Keratinocyte (primary cell): ENCODE results near the gene CRLF1. TPM values are rescaled to one million over a fixed set of nuclear protein-coding genes. Genes with fewer than 3 reads are reported as not detected.

Experiments used
- DNase-seq: peaks from one replicate; pipeline ENCODE4 v3.0.0-alpha.2; 2011; ENCODE audit warnings: low read depth, missing footprints, low spot score
- FAIRE-seq: peaks from 2 replicates; lab custom pipeline; 2011; peaks lifted over from hg19 to GRCh38; lab: Jason Lieb, UNC
- H2AFZ ChIP-seq: 2 replicates; pipeline ENCODE4 v1.6.0; 2012; ENCODE audit warnings: low read length, control low read depth, inconsistent platforms; ENCODE audit not compliant: control insufficient read depth
- H3K27ac ChIP-seq: 2 replicates; pipeline ENCODE4 v1.5.1; 2011; ENCODE audit warnings: low read length; ENCODE audit not compliant: control insufficient read depth, insufficient read depth
- H3K27me3 ChIP-seq: 3 replicates; pipeline ENCODE4 v1.6.0; 2011; ENCODE audit warnings: low read length; ENCODE audit not compliant: control insufficient read depth, insufficient read depth; ENCODE audit errors: extremely low read depth
- H3K36me3 ChIP-seq, 2 experiments: 2 replicates in 1 of 2; 3 replicates in 1 of 2; pipeline ENCODE4 v1.5.1; 2011; ENCODE audit warnings: low read length in 2 of 2, mild to moderate bottlenecking in 1 of 2; ENCODE audit not compliant: control insufficient read depth in 2 of 2, insufficient read depth in 2 of 2; ENCODE audit errors: extremely low read depth in 1 of 2
- H3K4me1 ChIP-seq: 3 replicates; pipeline ENCODE4 v1.5.1; 2011; ENCODE audit warnings: low read length; ENCODE audit not compliant: control insufficient read depth, insufficient read depth; ENCODE audit errors: extremely low read depth
- H3K4me2 ChIP-seq: 3 replicates; pipeline ENCODE4 v1.6.0; 2011; ENCODE audit warnings: low read depth, low read length; ENCODE audit not compliant: control insufficient read depth, insufficient read depth; ENCODE audit errors: extremely low read depth
- H3K4me3 ChIP-seq, 3 experiments: fragments of 200-600 bp in 1 of 3; sonication (generic) in 1 of 3; 2 replicates in 2 of 3; 3 replicates in 1 of 3; pipeline ENCODE4 v1.5.1; 2011 to 2016; ENCODE audit warnings: low read length in 3 of 3, mild to moderate bottlenecking in 3 of 3, control low read depth in 2 of 3, inconsistent platforms in 1 of 3, low read depth in 1 of 3, mixed read lengths in 1 of 3, mixed run types in 1 of 3, moderate library complexity in 1 of 3; ENCODE audit not compliant: control insufficient read depth in 2 of 3, insufficient read depth in 2 of 3; ENCODE audit errors: extremely low read depth in 1 of 3
- H3K79me2 ChIP-seq: 2 replicates; pipeline ENCODE4 v1.6.0; 2012; ENCODE audit warnings: low read length; ENCODE audit not compliant: control insufficient read depth, insufficient read depth
- H3K9ac ChIP-seq: 3 replicates; pipeline ENCODE4 v1.6.0; 2011; ENCODE audit warnings: low read length; ENCODE audit not compliant: control insufficient read depth, insufficient read depth; ENCODE audit errors: extremely low read depth
- H3K9me1 ChIP-seq: 3 replicates; pipeline ENCODE4 v1.6.0; 2011; ENCODE audit warnings: low read length; ENCODE audit not compliant: control insufficient read depth, insufficient read depth; ENCODE audit errors: extremely low read depth
- H3K9me3 ChIP-seq: 2 replicates; pipeline ENCODE4 v1.5.1; 2012; ENCODE audit warnings: low read depth, low read length; ENCODE audit not compliant: control insufficient read depth
- H4K20me1 ChIP-seq: 3 replicates; pipeline ENCODE4 v1.6.0; 2011; ENCODE audit warnings: low read length; ENCODE audit not compliant: control insufficient read depth, insufficient read depth; ENCODE audit errors: extremely low read depth
- CTCF ChIP-seq, 3 experiments: IDR thresholded peaks in 1 of 3; conservative IDR thresholded peaks in 1 of 3; optimal IDR thresholded peaks in 1 of 3; 2 replicates in 2 of 3; 3 replicates in 1 of 3; pipeline versions ENCODE3 to v1.5.1; 2011; ENCODE audit warnings: low read length in 3 of 3, mild to moderate bottlenecking in 3 of 3, moderate library complexity in 2 of 3, control low read depth in 1 of 3, inconsistent platforms in 1 of 3; ENCODE audit not compliant: insufficient read depth in 2 of 3; ENCODE audit errors: extremely low read depth in 1 of 3
- EZH2 ChIP-seq: IDR thresholded peaks from one replicate; pipeline ENCODE4 v1.6.1; 2012; ENCODE audit warnings: inconsistent platforms, mild to moderate bottlenecking, low read length, moderate library complexity
- dilution Hi-C: fragments of 300-500 bp; cut with MboI; formaldehyde crosslinking; loops from one replicate; pipeline ENCODE4 v1.7.0; 2020; ENCODE audit warnings: low sequenced_read_pairs; ENCODE audit not compliant: extremely low pct_ligation_motif_present
- polyA plus RNA-seq, 5 experiments: library from polyadenylated mRNA; depleted of rRNA in 3 of 5; stranded (reverse) in 3 of 5; stranded (forward) in 1 of 5; unstranded in 1 of 5; fragments of >200 nt; gene quantifications; 1 replicate in 1 of 5; 2 replicates in 3 of 5; 3 replicates in 1 of 5; pipeline versions ENCODE4 v1.2.1 to v1.2.3, GENCODE V29; 2011 to 2012; ENCODE audit warnings: missing spikeins in 2 of 5, low read depth in 1 of 5, low replicate concordance in 1 of 5

Gene CRLF1
- polyA plus RNA-seq, 1 donor (not counting 4 experiments of a cell fraction or from before 2014, with no cell fraction given): 0.20 TPM

- dilution Hi-C loops: no loop called here
- H4K20me1 ChIP-seq: no peaks in the 10 kb centered on the region
- peaks cover 86% of the 10 kb centered on the region for H3K27me3 ChIP-seq
- FAIRE-seq (no peak), DNase-seq (no peak)
- no peak overlapping the region for H3K4me3 ChIP-seq
- H3K36me3 ChIP-seq: no peaks in the 10 kb centered on the region
- H3K4me2 ChIP-seq: no peak overlapping the region
- H3K9me1 ChIP-seq: no peaks in the 10 kb centered on the region
- no peaks in the 10 kb centered on the region for H3K9me3 ChIP-seq
- no peaks in the 10 kb centered on the region for H3K79me2 ChIP-seq
- H2AFZ ChIP-seq: no peak overlapping the region
- H3K27ac ChIP-seq: no peak overlapping the region
- no peak for TF ChIP-seq EZH2
- no peak for TF ChIP-seq CTCF (optimal IDR thresholded peaks at IDR 0.05 in 1 of 3, IDR thresholded peaks at IDR 0.05 in 1 of 3, conservative IDR thresholded peaks at IDR 0.05 in 1 of 3; ENCODE audit: extremely low read depth in 1 of 3, insufficient read depth in 2 of 3, low read length in 3 of 3)
- peaks cover 8% of the 10 kb centered on the region for H3K4me1 ChIP-seq
- no peak overlapping the region for H3K9ac ChIP-seq
Measured at GRCh38 chr19:18608805-18609716, 2.5 kb upstream of the CRLF1 start.

GRCh38 chr19:18608102-18608804 lies 1.7 kb upstream of the CRLF1 start:
- H3K79me2 ChIP-seq: no peaks in the 10 kb centered on the region
- peak overlapping the region; percentile 77 for H3K4me2 ChIP-seq
- H3K9me1 ChIP-seq: no peaks in the 10 kb centered on the region
- H3K36me3 ChIP-seq: no peaks in the 10 kb centered on the region
- no peak for TF ChIP-seq CTCF (optimal IDR thresholded peaks at IDR 0.05 in 1 of 3, IDR thresholded peaks at IDR 0.05 in 1 of 3, conservative IDR thresholded peaks at IDR 0.05 in 1 of 3; ENCODE audit: extremely low read depth in 1 of 3, insufficient read depth in 2 of 3, low read length in 3 of 3)
- no peak for TF ChIP-seq EZH2
- H2AFZ ChIP-seq: no peak overlapping the region
- dilution Hi-C loops: no loop called here
- no peak overlapping the region for H3K27ac ChIP-seq
- peaks cover 8% of the 10 kb centered on the region for H3K4me1 ChIP-seq
- no peak for DNase-seq
- H3K4me3 ChIP-seq: no peak overlapping the region
- peaks cover 78% of the 10 kb centered on the region for H3K27me3 ChIP-seq
- H4K20me1 ChIP-seq: no peaks in the 10 kb centered on the region
- no peak overlapping the region for H3K9ac ChIP-seq
- FAIRE-seq: no peak
- H3K9me3 ChIP-seq: no peaks in the 10 kb centered on the region
